Progenitor cell of endocrine pancreas (in vitro differentiated cells): ENCODE results near the gene LARP1. TPM values are rescaled to one million over a fixed set of nuclear protein-coding genes. Genes with fewer than 3 reads are reported as not detected.

Experiments
- DNase-seq: peaks from one replicate; pipeline ENCODE4 v3.0.0; 2021; ENCODE audit warnings: low spot score; ENCODE audit not compliant: unreplicated experiment
- H3K27ac Mint-ChIP-seq: 2 replicates; pipeline ENCODE4 v1.8.0; 2021; ENCODE audit warnings: mild to moderate bottlenecking, moderate library complexity, mixed read lengths
- H3K27me3 Mint-ChIP-seq: 2 replicates; pipeline ENCODE4 v1.8.0; 2021; ENCODE audit warnings: mixed read lengths
- H3K36me3 Mint-ChIP-seq: 2 replicates; pipeline ENCODE4 v1.8.0; 2022; ENCODE audit warnings: mixed read lengths; ENCODE audit not compliant: insufficient read depth
- H3K4me1 Mint-ChIP-seq: 2 replicates; pipeline ENCODE4 v1.8.0; 2021; ENCODE audit warnings: low read depth, mixed read lengths
- H3K4me3 Mint-ChIP-seq: 2 replicates; pipeline ENCODE4 v1.8.0; 2021; ENCODE audit warnings: low read depth, mild to moderate bottlenecking, moderate library complexity, mixed read lengths
- H3K9me3 Mint-ChIP-seq: 2 replicates; pipeline ENCODE4 v1.8.0; 2021; ENCODE audit warnings: low read depth, mixed read lengths
- total RNA-seq: library from RNA; stranded (reverse); gene quantifications from 2 replicates; pipeline ENCODE4 v1.2.1, GENCODE V29; 2021
- TF ChIP-seq, protein P1 (sequence below): fragments of 200-600 bp; sonication (generic); IDR thresholded peaks from one replicate; pipeline ENCODE4 v1.5.0; 2021; ENCODE audit warnings: antibody characterized with exemption, mild to moderate bottlenecking; ENCODE audit not compliant: unreplicated experiment

LARP1 gene
- total RNA-seq, 1 donor from 2014 or later = 225 TPM

DNA sequence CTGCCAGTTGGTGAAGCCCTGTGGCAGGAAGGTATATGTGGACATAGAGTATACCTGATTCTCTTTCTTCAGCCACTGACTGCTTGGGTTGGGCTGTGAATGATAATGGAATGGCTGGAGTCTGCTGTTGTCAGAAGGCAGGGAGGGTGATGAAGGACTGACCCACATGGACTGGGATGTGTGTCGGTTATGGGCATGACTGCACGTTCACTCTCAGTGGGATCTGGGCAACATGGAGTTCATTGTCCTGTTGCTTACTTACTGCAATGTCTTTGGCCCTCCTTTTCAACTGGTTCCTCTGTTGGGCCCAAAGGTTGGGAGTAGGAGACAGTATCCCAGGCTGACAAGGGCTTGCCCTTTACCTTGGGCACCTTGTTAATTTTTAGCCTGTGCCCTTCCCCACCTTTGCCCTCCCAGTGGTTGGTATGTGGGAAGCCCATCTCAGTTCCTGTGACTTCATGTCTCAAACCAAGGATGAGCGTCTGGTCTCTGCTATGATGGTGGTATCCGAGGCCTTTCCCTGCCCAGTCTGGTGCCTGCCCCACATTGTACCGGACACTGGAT, 60.6 kb downstream of the LARP1 start:
- no peak overlapping the region for H3K4me3 Mint-ChIP-seq
- H3K9me3 Mint-ChIP-seq = no peaks in the 10 kb centered on the region
- peaks cover 35% of the 10 kb centered on the region for H3K36me3 Mint-ChIP-seq
- H3K27ac Mint-ChIP-seq = peak overlapping the region; percentile 43
- DNase-seq = no peak
- no peaks in the 10 kb centered on the region for H3K4me1 Mint-ChIP-seq
- TF ChIP-seq, protein P1, sequence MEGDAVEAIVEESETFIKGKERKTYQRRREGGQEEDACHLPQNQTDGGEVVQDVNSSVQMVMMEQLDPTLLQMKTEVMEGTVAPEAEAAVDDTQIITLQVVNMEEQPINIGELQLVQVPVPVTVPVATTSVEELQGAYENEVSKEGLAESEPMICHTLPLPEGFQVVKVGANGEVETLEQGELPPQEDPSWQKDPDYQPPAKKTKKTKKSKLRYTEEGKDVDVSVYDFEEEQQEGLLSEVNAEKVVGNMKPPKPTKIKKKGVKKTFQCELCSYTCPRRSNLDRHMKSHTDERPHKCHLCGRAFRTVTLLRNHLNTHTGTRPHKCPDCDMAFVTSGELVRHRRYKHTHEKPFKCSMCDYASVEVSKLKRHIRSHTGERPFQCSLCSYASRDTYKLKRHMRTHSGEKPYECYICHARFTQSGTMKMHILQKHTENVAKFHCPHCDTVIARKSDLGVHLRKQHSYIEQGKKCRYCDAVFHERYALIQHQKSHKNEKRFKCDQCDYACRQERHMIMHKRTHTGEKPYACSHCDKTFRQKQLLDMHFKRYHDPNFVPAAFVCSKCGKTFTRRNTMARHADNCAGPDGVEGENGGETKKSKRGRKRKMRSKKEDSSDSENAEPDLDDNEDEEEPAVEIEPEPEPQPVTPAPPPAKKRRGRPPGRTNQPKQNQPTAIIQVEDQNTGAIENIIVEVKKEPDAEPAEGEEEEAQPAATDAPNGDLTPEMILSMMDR = no peak
- H3K27me3 Mint-ChIP-seq = no peaks in the 10 kb centered on the region

DNA sequence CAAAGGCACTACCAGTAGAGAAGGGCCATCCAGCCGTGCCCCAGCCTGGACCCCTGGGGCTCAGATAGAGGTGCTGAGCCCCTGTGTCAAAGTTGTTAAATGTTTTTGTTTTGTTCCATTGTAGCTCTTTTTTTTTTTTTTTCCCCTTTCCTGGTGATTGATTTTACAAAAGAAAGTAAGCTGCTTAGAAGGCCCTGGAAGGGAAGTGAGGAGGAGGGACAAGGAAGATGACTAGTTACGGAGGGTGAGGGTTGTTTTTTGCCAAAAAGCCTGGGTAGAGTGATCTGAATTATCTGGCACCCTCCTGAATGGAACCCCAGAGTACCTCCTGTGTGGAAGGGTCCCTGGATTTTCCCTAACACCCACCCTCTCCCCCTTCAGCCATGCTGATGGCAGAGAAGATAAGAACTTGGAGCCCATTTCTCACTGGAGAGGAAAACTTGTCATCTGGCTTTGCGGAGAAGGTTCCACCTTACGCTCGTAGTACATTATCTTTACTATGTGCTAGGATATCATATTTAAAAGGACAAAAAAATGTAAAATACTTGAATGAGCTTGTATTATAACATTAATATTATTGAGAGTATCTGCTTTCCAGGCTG, 61.8 kb downstream of the LARP1 start:
- Mint-ChIP-seq H3K36me3 (peaks cover 37% of the 10 kb centered on the region), H3K27ac (no peak overlapping the region), H3K9me3 (no peaks in the 10 kb centered on the region), H3K4me3 (no peak overlapping the region), H3K27me3 (no peaks in the 10 kb centered on the region), H3K4me1 (no peaks in the 10 kb centered on the region)
- TF ChIP-seq, protein P1 = no peak
- no peak for DNase-seq

DNA sequence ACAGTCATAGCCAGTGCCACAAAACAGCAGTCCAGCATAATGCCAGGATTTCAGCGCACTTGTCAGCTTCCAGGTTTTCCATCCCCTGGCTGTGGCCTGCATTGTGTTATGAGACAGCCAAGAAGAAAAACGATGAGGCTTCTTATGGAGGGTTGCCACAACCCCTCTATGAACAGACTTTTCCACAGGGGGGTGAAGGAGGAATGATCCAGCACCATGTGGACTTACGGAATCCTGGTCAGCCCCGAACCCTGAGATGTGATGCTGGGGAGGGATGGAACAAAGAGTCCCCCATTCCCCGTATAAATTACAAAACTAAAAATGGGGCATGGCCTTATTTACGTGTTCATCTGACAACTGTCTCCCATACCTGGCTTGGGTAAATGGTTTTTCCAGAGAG, 62.6 kb downstream of the LARP1 start:
- Mint-ChIP-seq H3K27ac (no peak overlapping the region), H3K27me3 (no peaks in the 10 kb centered on the region), H3K9me3 (no peaks in the 10 kb centered on the region), H3K4me1 (no peaks in the 10 kb centered on the region), H3K36me3 (peaks cover 33% of the 10 kb centered on the region), H3K4me3 (no peak overlapping the region)
- TF ChIP-seq, protein P1 = no peak
- DNase-seq = no peak

- DNase-seq = no peak
- no peak overlapping the region for H3K4me3 Mint-ChIP-seq
- no peaks in the 10 kb centered on the region for H3K27me3 Mint-ChIP-seq
- peak overlapping the region; percentile 25 for H3K27ac Mint-ChIP-seq
- no peaks in the 10 kb centered on the region for H3K9me3 Mint-ChIP-seq
- TF ChIP-seq, protein P1 = no peak
- H3K36me3 Mint-ChIP-seq = peaks cover 30% of the 10 kb centered on the region
- H3K4me1 Mint-ChIP-seq = peaks cover 2% of the 10 kb centered on the region
Observed at GRCh38 chr5:154818471-154819116, 63.4 kb downstream of the LARP1 start.

DNA sequence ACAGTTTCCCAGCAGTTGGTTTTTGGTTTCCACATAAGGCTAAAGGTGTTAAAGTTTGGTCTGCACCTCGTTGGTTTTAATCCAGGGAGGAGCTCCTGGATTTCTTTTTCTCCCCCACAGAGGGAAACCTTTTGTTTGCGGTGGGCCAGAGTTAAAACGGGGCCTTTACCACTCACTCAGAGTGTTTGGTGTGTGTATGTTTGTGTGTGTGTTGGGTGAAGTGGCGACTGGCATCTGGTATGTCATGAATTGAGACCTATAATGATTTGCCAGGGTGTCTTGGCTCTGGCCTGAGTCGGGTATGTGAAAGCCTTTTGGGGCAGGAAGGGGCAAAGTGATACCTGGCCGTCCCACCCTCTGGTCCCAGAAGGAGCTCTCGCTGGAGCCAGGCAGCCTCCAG, 64.4 kb downstream of the LARP1 start:
- Mint-ChIP-seq H3K27ac (no peak overlapping the region), H3K9me3 (no peaks in the 10 kb centered on the region), H3K4me1 (peaks cover 5% of the 10 kb centered on the region), H3K36me3 (peaks cover 29% of the 10 kb centered on the region), H3K27me3 (no peaks in the 10 kb centered on the region), H3K4me3 (no peak overlapping the region)
- TF ChIP-seq, protein P1 = no peak
- no peak for DNase-seq
